BLaER1 (cell line): ENCODE results near the gene TEX12.
"Not testable (repeated sequence)": the region's sequence is repeated elsewhere in the genome, so short reads cannot be mapped to it uniquely, and the experiment has no call there.

Source experiments
- H3K27ac ChIP-seq: shearing (Covaris generic); formaldehyde crosslinking; 2 replicates; pipeline ENCODE4 v1.8.1; 2022
- H3K27me3 ChIP-seq: shearing (Covaris generic); formaldehyde crosslinking; 2 replicates; pipeline ENCODE4 v1.8.1; 2022
- H3K36me3 ChIP-seq: shearing (Covaris generic); formaldehyde crosslinking; 2 replicates; pipeline ENCODE4 v1.8.1; 2022
- H3K4me1 ChIP-seq: shearing (Covaris generic); formaldehyde crosslinking; 2 replicates; pipeline ENCODE4 v1.8.1; 2022
- H3K4me2 ChIP-seq: shearing (Covaris generic); formaldehyde crosslinking; 2 replicates; pipeline ENCODE4 v1.8.1; 2022
- H3K4me3 ChIP-seq: shearing (Covaris generic); formaldehyde crosslinking; 2 replicates; pipeline ENCODE4 v1.8.1; 2022
- H3K9ac ChIP-seq: shearing (Covaris generic); formaldehyde crosslinking; 2 replicates; pipeline ENCODE4 v1.8.1; 2022
- H3K9me3 ChIP-seq: shearing (Covaris generic); formaldehyde crosslinking; 2 replicates; pipeline ENCODE4 v1.8.1; 2022
- H4K20me1 ChIP-seq: shearing (Covaris generic); formaldehyde crosslinking; 2 replicates; pipeline ENCODE4 v1.8.1; 2022
- Cebpa-rat ChIP-seq: shearing (Covaris generic); IDR thresholded peaks from 2 replicates; pipeline ENCODE4 v1.8.1; 2022

The TEX12 gene

GRCh38 chr11:112178936-112179335 is 11.8 kb downstream of the TEX12 start:
- no peak for TF ChIP-seq Cebpa-rat
- Histone ChIP-seq H3K4me3 (no peak overlapping the region), H4K20me1 (no peaks in the 10 kb centered on the region), H3K4me2 (peak overlapping the region; percentile 57), H3K36me3 (no peaks in the 10 kb centered on the region), H3K9ac (no peak overlapping the region), H3K27me3 (no peaks in the 10 kb centered on the region), H3K27ac (no peak overlapping the region), H3K4me1 (peaks cover 26% of the 10 kb centered on the region), H3K9me3 (no peaks in the 10 kb centered on the region)

- H3K4me3 ChIP-seq: no peak overlapping the region
- H3K27me3 ChIP-seq: no peaks in the 10 kb centered on the region
- H3K9me3 ChIP-seq: no peaks in the 10 kb centered on the region
- no peak overlapping the region for H3K9ac ChIP-seq
- peaks cover 26% of the 10 kb centered on the region for H3K4me1 ChIP-seq
- no peak for TF ChIP-seq Cebpa-rat
- H3K4me2 ChIP-seq: peak overlapping the region; percentile 57
- H3K27ac ChIP-seq: no peak overlapping the region
- no peaks in the 10 kb centered on the region for H4K20me1 ChIP-seq
- H3K36me3 ChIP-seq: no peaks in the 10 kb centered on the region
Measured at GRCh38 chr11:112179601-112180000, 12.4 kb downstream of the TEX12 start.

- H4K20me1 ChIP-seq: no peaks in the 10 kb centered on the region
- H3K9me3 ChIP-seq: no peaks in the 10 kb centered on the region
- no peak overlapping the region for H3K27ac ChIP-seq
- peaks cover 18% of the 10 kb centered on the region for H3K4me1 ChIP-seq
- H3K36me3 ChIP-seq: no peaks in the 10 kb centered on the region
- H3K4me3 ChIP-seq: no peak overlapping the region
- no peak overlapping the region for H3K4me2 ChIP-seq
- no peak for TF ChIP-seq Cebpa-rat
- H3K27me3 ChIP-seq: no peaks in the 10 kb centered on the region
- H3K9ac ChIP-seq: no peak overlapping the region
Measured at GRCh38 chr11:112182867-112183266, 15.7 kb downstream of the TEX12 start.

GRCh38 chr11:112185883-112186282 is 18.7 kb downstream of the TEX12 start:
- Histone ChIP-seq H3K4me2 (no peak overlapping the region), H3K36me3 (no peaks in the 10 kb centered on the region), H3K4me3 (no peak overlapping the region), H3K4me1 (no peaks in the 10 kb centered on the region), H4K20me1 (no peaks in the 10 kb centered on the region), H3K9ac (no peak overlapping the region), H3K27me3 (no peaks in the 10 kb centered on the region), H3K27ac (no peak overlapping the region), H3K9me3 (no peaks in the 10 kb centered on the region)
- no peak for TF ChIP-seq Cebpa-rat

GRCh38 chr11:112186304-112186703 is 19.1 kb downstream of the TEX12 start:
- Histone ChIP-seq H3K4me3 (no peak overlapping the region), H3K4me2 (no peak overlapping the region), H4K20me1 (no peaks in the 10 kb centered on the region), H3K9me3 (no peaks in the 10 kb centered on the region), H3K4me1 (no peaks in the 10 kb centered on the region), H3K27me3 (no peaks in the 10 kb centered on the region), H3K27ac (no peak overlapping the region), H3K36me3 (no peaks in the 10 kb centered on the region), H3K9ac (no peak overlapping the region)
- TF ChIP-seq Cebpa-rat: no peak

GRCh38 chr11:112195113-112195512 is 27.9 kb downstream of the TEX12 start:
- not testable (repeated sequence) for H4K20me1 ChIP-seq, H3K4me2 ChIP-seq, H3K9me3 ChIP-seq, H3K36me3 ChIP-seq, H3K27me3 ChIP-seq, H3K4me3 ChIP-seq, H3K4me1 ChIP-seq, H3K9ac ChIP-seq, H3K27ac ChIP-seq

- no peaks in the 10 kb centered on the region for H3K36me3 ChIP-seq
- H3K27me3 ChIP-seq: no peaks in the 10 kb centered on the region
- no peaks in the 10 kb centered on the region for H4K20me1 ChIP-seq
- no peak overlapping the region for H3K27ac ChIP-seq
- H3K9ac ChIP-seq: no peak overlapping the region
- H3K4me1 ChIP-seq: peaks cover 14% of the 10 kb centered on the region
- no peak for TF ChIP-seq Cebpa-rat
- no peak overlapping the region for H3K4me3 ChIP-seq
- H3K4me2 ChIP-seq: no peak overlapping the region
- H3K9me3 ChIP-seq: no peaks in the 10 kb centered on the region
Measured at GRCh38 chr11:112195951-112196351, 28.8 kb downstream of the TEX12 start.

- Histone ChIP-seq H3K4me3 (no peak overlapping the region), H3K9ac (no peak overlapping the region), H3K4me1 (peaks cover 15% of the 10 kb centered on the region), H4K20me1 (no peaks in the 10 kb centered on the region), H3K27me3 (no peaks in the 10 kb centered on the region), H3K27ac (no peak overlapping the region), H3K9me3 (no peaks in the 10 kb centered on the region), H3K4me2 (no peak overlapping the region), H3K36me3 (no peaks in the 10 kb centered on the region)
- TF ChIP-seq Cebpa-rat: no peak
Measured at GRCh38 chr11:112196519-112197087, 29.4 kb downstream of the TEX12 start.

- not testable (repeated sequence) for H3K36me3 ChIP-seq, H3K9ac ChIP-seq
Measured at GRCh38 chr11:112199101-112199500, 31.9 kb downstream of the TEX12 start.

GRCh38 chr11:112200252-112200651 is 33.1 kb downstream of the TEX12 start:
- H3K4me1 ChIP-seq: peaks cover 15% of the 10 kb centered on the region
- H3K9me3 ChIP-seq: no peaks in the 10 kb centered on the region
- H3K36me3 ChIP-seq: no peaks in the 10 kb centered on the region
- peak overlapping the region; percentile 39 for H3K4me2 ChIP-seq
- no peak overlapping the region for H3K9ac ChIP-seq
- TF ChIP-seq Cebpa-rat: no peak
- H3K4me3 ChIP-seq: no peak overlapping the region
- no peak overlapping the region for H3K27ac ChIP-seq
- no peaks in the 10 kb centered on the region for H3K27me3 ChIP-seq
- H4K20me1 ChIP-seq: no peaks in the 10 kb centered on the region

More at GRCh38 chr11:112199101-112199500, 31.9 kb downstream of the TEX12 start:
- not testable (repeated sequence) for H3K27ac ChIP-seq, H4K20me1 ChIP-seq, H3K9me3 ChIP-seq, H3K4me2 ChIP-seq, H3K27me3 ChIP-seq, H3K4me3 ChIP-seq
- H3K4me1 ChIP-seq: peaks cover 15% of the 10 kb centered on the region

- Histone ChIP-seq H3K4me2 (no peak overlapping the region), H3K27ac (no peak overlapping the region), H3K9ac (no peak overlapping the region), H3K4me3 (no peak overlapping the region), H3K9me3 (no peaks in the 10 kb centered on the region; the same call in 1 of the 2 replicates), H3K4me1 (no peaks in the 10 kb centered on the region), H3K36me3 (no peaks in the 10 kb centered on the region), H3K27me3 (no peaks in the 10 kb centered on the region), H4K20me1 (no peaks in the 10 kb centered on the region)
- no peak for TF ChIP-seq Cebpa-rat
Measured at GRCh38 chr11:112206071-112206470, 38.9 kb downstream of the TEX12 start.
